Caco-2 (cell line): Measurements from ENCODE around the gene HCRT. TPM values are rescaled to one million over a fixed set of nuclear protein-coding genes. Genes with fewer than 3 reads are reported as not detected.

ENCODE experiments used
- BruUV-seq: library from RNA; stranded (reverse); fragments of 400-500 nt; replicated peaks from 2 replicates; lab custom pipeline; 2021; lab: Mats Ljungman, UMichigan
- CTCF ChIA-PET: fragments of 300-600 bp; sonication (Branson Sonifier 250); formaldehyde crosslinking; loops from one replicate; lab custom pipeline; 2022; ENCODE audit warnings: antibody characterized with exemption; lab: Charles Lee
- POLR2A ChIA-PET: fragments of 300-600 bp; sonication (Branson Sonifier 250); formaldehyde crosslinking; loops from one replicate; lab custom pipeline; 2022; ENCODE audit warnings: antibody characterized with exemption; lab: Charles Lee
- DNase-seq, 2 experiments: peaks; one replicate each; pipeline versions ENCODE4 v3.0.0 to v3.0.0-alpha.2; 2020 to 2022
- H3K27me3 ChIP-seq: replicated peaks from 2 replicates; pipeline ENCODE4 v1.6.0; 2011; ENCODE audit warnings: low read length; ENCODE audit not compliant: control insufficient read depth, insufficient read depth
- H3K36me3 ChIP-seq: 2 replicates; pipeline ENCODE4 v1.5.1; 2011; ENCODE audit warnings: low read length; ENCODE audit not compliant: control insufficient read depth, insufficient read depth
- H3K4me1 ChIP-seq: fragments of 250-450 bp; sonication (Bioruptor Pico); 2 replicates; pipeline ENCODE4 v1.5.1; 2020; ENCODE audit warnings: mild to moderate bottlenecking
- H3K4me3 ChIP-seq: 2 replicates; pipeline ENCODE4 v1.5.1; 2011; ENCODE audit warnings: low read depth, mild to moderate bottlenecking, control low read depth, low read length
- H3K9me3 ChIP-seq: fragments of 250-450 bp; sonication (Bioruptor Pico); 2 replicates; pipeline ENCODE4 v1.5.1; 2020; ENCODE audit warnings: mild to moderate bottlenecking, moderate library complexity
- H3K27ac Mint-ChIP-seq: one replicate; pipeline ENCODE4 v1.8.0; 2022; ENCODE audit warnings: mixed read lengths; ENCODE audit not compliant: unreplicated experiment
- H3K27me3 Mint-ChIP-seq: one replicate; pipeline ENCODE4 v1.8.0; 2022; ENCODE audit warnings: mixed read lengths; ENCODE audit not compliant: insufficient read depth, unreplicated experiment
- H3K36me3 Mint-ChIP-seq: one replicate; pipeline ENCODE4 v1.8.0; 2022; ENCODE audit warnings: mild to moderate bottlenecking, mixed read lengths; ENCODE audit not compliant: insufficient read depth, unreplicated experiment
- H3K4me1 Mint-ChIP-seq: one replicate; pipeline ENCODE4 v1.8.0; 2022; ENCODE audit warnings: low read depth, mixed read lengths; ENCODE audit not compliant: unreplicated experiment
- H3K4me3 Mint-ChIP-seq: one replicate; pipeline ENCODE4 v1.8.0; 2022; ENCODE audit warnings: mild to moderate bottlenecking, moderate library complexity, mixed read lengths; ENCODE audit not compliant: unreplicated experiment
- H3K9me3 Mint-ChIP-seq: one replicate; pipeline ENCODE4 v1.8.0; 2022; ENCODE audit warnings: mixed read lengths; ENCODE audit not compliant: unreplicated experiment
- intact Hi-C: fragments of 100-400 bp; cut with micrococcal nuclease; formaldehyde crosslinking; loops from one replicate; pipeline ENCODE4 v1.10.0; 2022; ENCODE audit not compliant: unreplicated experiment
- total RNA-seq: library from RNA; stranded (reverse); gene quantifications from 2 replicates; pipeline ENCODE4 v1.2.3, GENCODE V29; 2022
- TF ChIP-seq, protein P1 (sequence below), 2 experiments: fragments of 200-600 bp in 1 of 2; IDR thresholded peaks; 1 replicate in 1 of 2; 2 replicates in 1 of 2; pipeline versions ENCODE4 v1.5.1 to v1.8.0; 2011 to 2022; ENCODE audit warnings: antibody characterized with exemption in 1 of 2, control low read depth in 1 of 2, inconsistent platforms in 1 of 2, low read depth in 1 of 2, low read length in 1 of 2, mild to moderate bottlenecking in 1 of 2, moderate library complexity in 1 of 2; ENCODE audit not compliant: insufficient read depth in 1 of 2, severe bottlenecking in 1 of 2, unreplicated experiment in 1 of 2

Gene HCRT
- total RNA-seq, 1 experiment from 2014 or later: not detected

- Mint-ChIP-seq H3K27me3 (no peaks in the 10 kb centered on the region), H3K36me3 (peaks cover 40% of the 10 kb centered on the region), H3K27ac (no peak overlapping the region), H3K4me3 (no peak overlapping the region), H3K9me3 (no peaks in the 10 kb centered on the region), H3K4me1 (peaks cover 16% of the 10 kb centered on the region)
- TF ChIP-seq, protein P1, sequence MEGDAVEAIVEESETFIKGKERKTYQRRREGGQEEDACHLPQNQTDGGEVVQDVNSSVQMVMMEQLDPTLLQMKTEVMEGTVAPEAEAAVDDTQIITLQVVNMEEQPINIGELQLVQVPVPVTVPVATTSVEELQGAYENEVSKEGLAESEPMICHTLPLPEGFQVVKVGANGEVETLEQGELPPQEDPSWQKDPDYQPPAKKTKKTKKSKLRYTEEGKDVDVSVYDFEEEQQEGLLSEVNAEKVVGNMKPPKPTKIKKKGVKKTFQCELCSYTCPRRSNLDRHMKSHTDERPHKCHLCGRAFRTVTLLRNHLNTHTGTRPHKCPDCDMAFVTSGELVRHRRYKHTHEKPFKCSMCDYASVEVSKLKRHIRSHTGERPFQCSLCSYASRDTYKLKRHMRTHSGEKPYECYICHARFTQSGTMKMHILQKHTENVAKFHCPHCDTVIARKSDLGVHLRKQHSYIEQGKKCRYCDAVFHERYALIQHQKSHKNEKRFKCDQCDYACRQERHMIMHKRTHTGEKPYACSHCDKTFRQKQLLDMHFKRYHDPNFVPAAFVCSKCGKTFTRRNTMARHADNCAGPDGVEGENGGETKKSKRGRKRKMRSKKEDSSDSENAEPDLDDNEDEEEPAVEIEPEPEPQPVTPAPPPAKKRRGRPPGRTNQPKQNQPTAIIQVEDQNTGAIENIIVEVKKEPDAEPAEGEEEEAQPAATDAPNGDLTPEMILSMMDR (IDR thresholded peaks at IDR 0.05; ENCODE audit: insufficient read depth in 1 of 2, low read depth in 1 of 2, low read length in 1 of 2, severe bottlenecking in 1 of 2, unreplicated experiment in 1 of 2): no peak
- Histone ChIP-seq H3K9me3 (no peaks in the 10 kb centered on the region), H3K27me3 (no peaks in the 10 kb centered on the region), H3K4me3 (no peak overlapping the region), H3K36me3 (no peaks in the 10 kb centered on the region; the same call in 1 of the 2 replicates), H3K4me1 (peaks cover 16% of the 10 kb centered on the region)
- ChIA-PET CTCF (interaction anchor here (0.5 to 1.8 kb wide), 2 partner anchors 15 to 33 kb away, joined by 8 to 10 read pairs; partner anchors contain the start of gene HCRT), POLR2A (no interaction called here)
- intact Hi-C loops: no loop called here
- no TSS peak for BruUV-seq
- no peak for DNase-seq
These were observed 14.3 kb upstream of the HCRT start for GRCh38 chr17:42199416-42200011.

DNA sequence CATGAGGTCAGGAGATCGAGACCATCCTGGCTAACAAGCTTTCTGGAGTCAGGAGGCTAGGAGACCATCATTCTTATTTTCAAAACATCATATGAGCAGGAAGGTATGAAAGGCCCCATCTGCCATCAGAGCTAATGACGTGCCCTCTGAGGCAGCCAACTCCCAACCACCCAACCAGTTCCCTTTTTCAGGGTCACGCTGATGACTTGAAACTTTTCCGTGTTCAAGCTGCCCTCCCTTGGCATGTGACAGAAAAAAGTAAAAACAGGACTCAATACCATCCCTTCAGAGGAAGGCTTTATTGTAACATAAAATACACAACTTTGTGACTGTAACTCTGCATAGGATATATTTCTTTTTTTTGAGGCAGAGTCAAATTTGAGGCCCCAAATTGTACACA is 13.6 kb upstream of the HCRT start:
- Mint-ChIP-seq H3K36me3 (peaks cover 35% of the 10 kb centered on the region), H3K27me3 (no peaks in the 10 kb centered on the region), H3K27ac (no peak overlapping the region), H3K4me1 (peaks cover 22% of the 10 kb centered on the region), H3K4me3 (no peak overlapping the region), H3K9me3 (no peaks in the 10 kb centered on the region)
- DNase-seq: no peak
- Histone ChIP-seq H3K27me3 (no peaks in the 10 kb centered on the region), H3K4me1 (peaks cover 17% of the 10 kb centered on the region), H3K9me3 (no peaks in the 10 kb centered on the region), H3K4me3 (no peak overlapping the region), H3K36me3 (no peaks in the 10 kb centered on the region; the same call in 1 of the 2 replicates)
- TF ChIP-seq, protein P1 (IDR thresholded peaks at IDR 0.05; ENCODE audit: insufficient read depth in 1 of 2, low read depth in 1 of 2, low read length in 1 of 2, severe bottlenecking in 1 of 2, unreplicated experiment in 1 of 2): no peak
- ChIA-PET CTCF (no interaction called here), POLR2A (no interaction called here)
- BruUV-seq: no TSS peak
- intact Hi-C loops: no loop called here

DNA sequence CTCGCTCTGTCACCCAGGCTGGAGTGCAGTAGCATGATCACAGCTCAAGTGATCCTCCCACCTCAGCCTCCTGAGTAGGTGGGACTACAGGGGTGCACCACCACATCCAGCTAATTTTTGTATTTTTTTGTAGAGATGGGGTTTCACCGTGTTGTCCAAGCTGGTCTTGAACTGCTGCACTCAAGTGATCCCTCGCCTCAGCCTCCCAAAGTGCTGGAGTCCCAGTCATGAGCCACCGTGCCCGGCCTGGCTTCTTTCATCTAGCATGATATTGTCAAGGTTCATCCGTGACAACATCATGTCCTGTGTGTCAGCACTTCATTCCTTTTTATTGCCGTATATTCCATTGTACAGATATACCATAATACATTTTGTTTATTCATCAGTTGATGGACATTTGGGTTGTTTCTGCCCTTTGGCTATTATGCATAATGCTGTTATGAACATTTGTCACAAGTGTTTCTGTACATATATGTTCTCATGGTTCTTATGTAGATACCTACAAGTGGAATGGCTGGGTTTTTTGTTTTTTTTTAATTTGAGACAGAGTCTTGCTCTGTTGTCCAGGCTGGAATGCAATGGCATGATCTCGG is 12.4 kb upstream of the HCRT start:
- H3K27ac Mint-ChIP-seq: no peak overlapping the region
- Histone ChIP-seq H3K4me3 (no peak overlapping the region), H3K9me3 (no peaks in the 10 kb centered on the region), H3K27me3 (no peaks in the 10 kb centered on the region), H3K36me3 (no peaks in the 10 kb centered on the region; the same call in 1 of the 2 replicates), H3K4me1 (peaks cover 23% of the 10 kb centered on the region)
- no peaks in the 10 kb centered on the region for H3K9me3 Mint-ChIP-seq
- no peak for DNase-seq
- H3K27me3 Mint-ChIP-seq: no peaks in the 10 kb centered on the region
- no TSS peak for BruUV-seq
- TF ChIP-seq, protein P1 (IDR thresholded peaks at IDR 0.05; ENCODE audit: insufficient read depth in 1 of 2, low read depth in 1 of 2, low read length in 1 of 2, severe bottlenecking in 1 of 2, unreplicated experiment in 1 of 2): no peak
- CTCF ChIA-PET: no interaction called here
- POLR2A ChIA-PET: no interaction called here
- H3K4me3 Mint-ChIP-seq: no peak overlapping the region
- H3K36me3 Mint-ChIP-seq: peaks cover 24% of the 10 kb centered on the region
- H3K4me1 Mint-ChIP-seq: peaks cover 30% of the 10 kb centered on the region
- intact Hi-C loops: no loop called here
